Smooth muscle cell (in vitro differentiated cells): ENCODE measurements around the gene CYP2E1. TPM values are rescaled to one million over a fixed set of nuclear protein-coding genes. Genes with fewer than 3 reads are reported as not detected.

Experiments
- DNase-seq: peaks from one replicate; lab custom pipeline; 2025; ENCODE audit not compliant: unreplicated experiment; lab: John Stamatoyannopoulos, UW
- H2AFZ ChIP-seq: fragments of 200-600 bp; sonication (generic); 2 replicates; pipeline ENCODE4 v1.6.0; 2016; ENCODE audit warnings: antibody characterized with exemption, low read depth, mild to moderate bottlenecking
- H3F3A ChIP-seq: fragments of 200-600 bp; sonication (generic); 2 replicates; pipeline ENCODE4 v1.6.0; 2017; ENCODE audit warnings: antibody characterized with exemption, low read depth
- H3K27ac ChIP-seq: fragments of 200-600 bp; sonication (generic); 2 replicates; pipeline ENCODE4 v1.5.1; 2016; ENCODE audit warnings: low read depth, mild to moderate bottlenecking
- H3K27me3 ChIP-seq: fragments of 200-600 bp; sonication (generic); 2 replicates; pipeline ENCODE4 v1.6.1; 2016; ENCODE audit warnings: low read depth, mild to moderate bottlenecking
- H3K36me3 ChIP-seq: fragments of 200-600 bp; sonication (generic); 2 replicates; pipeline ENCODE4 v1.5.1; 2016; ENCODE audit warnings: low read depth
- H3K4me1 ChIP-seq: fragments of 200-600 bp; sonication (generic); 2 replicates; pipeline ENCODE4 v1.5.1; 2016; ENCODE audit warnings: low read depth
- H3K4me2 ChIP-seq: fragments of 200-600 bp; sonication (generic); 2 replicates; pipeline ENCODE4 v1.6.0; 2016; ENCODE audit warnings: mild to moderate bottlenecking
- H3K4me3 ChIP-seq: fragments of 200-600 bp; sonication (generic); 2 replicates; pipeline ENCODE4 v1.5.1; 2016; ENCODE audit warnings: mild to moderate bottlenecking
- H3K79me2 ChIP-seq: fragments of 200-600 bp; sonication (generic); 2 replicates; pipeline ENCODE4 v1.6.0; 2016; ENCODE audit warnings: low read depth, mild to moderate bottlenecking
- H3K9ac ChIP-seq: fragments of 200-600 bp; sonication (generic); 2 replicates; pipeline ENCODE4 v1.6.0; 2016; ENCODE audit warnings: low read depth
- H3K9me3 ChIP-seq: fragments of 200-600 bp; sonication (generic); replicated peaks from 2 replicates; pipeline ENCODE4 v1.5.1; 2016; ENCODE audit warnings: low read depth
- H4K20me1 ChIP-seq: fragments of 200-600 bp; sonication (generic); 2 replicates; pipeline ENCODE4 v1.6.0; 2016; ENCODE audit warnings: low read depth
- CTCF ChIP-seq: fragments of 200-600 bp; sonication (generic); IDR thresholded peaks from 2 replicates; pipeline ENCODE4 v1.5.1; 2017; ENCODE audit warnings: borderline replicate concordance, mild to moderate bottlenecking, antibody characterized with exemption; ENCODE audit not compliant: insufficient read depth, poor library complexity, severe bottlenecking
- WGBS: methylation state at CpG from one replicate; pipeline ENCODE4 v1.1.7; 2016; ENCODE audit warnings: low lambda C conversion rate; 5-methylcytosine and 5-hydroxymethylcytosine counted together
- polyA plus RNA-seq: library from polyadenylated mRNA; unstranded; fragments of >200 nt; fragmentation: Nextera tagmentation; extraction: Ambion mirVana; gene quantifications from 2 replicates; pipeline ENCODE4 v1.2.1, GENCODE V29; 2016
- total RNA-seq: library from RNA; depleted of rRNA; stranded (reverse); fragments of >200 nt; gene quantifications from 2 replicates; pipeline ENCODE4 v1.2.3, GENCODE V29; 2014

CYP2E1 gene
- total and polyA plus RNA-seq, 2 experiments from 2014 or later = 1.3 to 10.8 TPM

GRCh38 chr10:133565441-133566294 is 38.5 kb downstream of the CYP2E1 start, which contains the start of gene SYCE1:
TSS of gene SYCE1 (minus strand) at chr10:133565583. CDS start at chr10:133565529, 54 bp downstream.
- H3K27me3 ChIP-seq = no peaks in the 10 kb centered on the region
- H3K4me1 ChIP-seq = no peaks in the 10 kb centered on the region
- no peaks in the 10 kb centered on the region for H3F3A ChIP-seq
- no peak for TF ChIP-seq CTCF
- 94% methylated on average over 77 of the region's 77 CpGs for WGBS
- H3K79me2 ChIP-seq = no peaks in the 10 kb centered on the region
- no peak within 1 kb of the TSS for H3K4me3 ChIP-seq
- H3K9me3 ChIP-seq = no peaks in the 10 kb centered on the region
- no peak within 1 kb of the TSS for H3K27ac ChIP-seq
- H3K9ac ChIP-seq = no peak within 1 kb of the TSS
- DNase-seq = no peak
- H3K36me3 ChIP-seq = no peaks in the 10 kb centered on the region
- no peaks in the 10 kb centered on the region for H4K20me1 ChIP-seq
- no peak within 1 kb of the TSS for H2AFZ ChIP-seq
- H3K4me2 ChIP-seq = no peak within 1 kb of the TSS

GRCh38 chr10:133567119-133567518 is 40.0 kb downstream of the CYP2E1 start:
- Histone ChIP-seq H2AFZ (no peak overlapping the region), H3K27me3 (no peaks in the 10 kb centered on the region), H3K4me2 (no peak overlapping the region), H3K9me3 (no peaks in the 10 kb centered on the region), H3F3A (no peaks in the 10 kb centered on the region), H3K4me3 (no peak overlapping the region), H3K36me3 (no peaks in the 10 kb centered on the region), H3K27ac (no peak overlapping the region), H3K9ac (no peak overlapping the region), H4K20me1 (no peaks in the 10 kb centered on the region), H3K79me2 (no peaks in the 10 kb centered on the region), H3K4me1 (no peaks in the 10 kb centered on the region)
- DNase-seq = no peak
- TF ChIP-seq CTCF = no peak
- WGBS = 71% methylated on average over 5 of the region's 5 CpGs

GRCh38 chr10:133567609-133568286 is 40.6 kb downstream of the CYP2E1 start:
- no peaks in the 10 kb centered on the region for H3K79me2 ChIP-seq
- no peak overlapping the region for H2AFZ ChIP-seq
- WGBS = 88% methylated on average over 20 of the region's 29 CpGs
- TF ChIP-seq CTCF = no peak
- no peaks in the 10 kb centered on the region for H3F3A ChIP-seq
- DNase-seq = no peak
- H3K4me3 ChIP-seq = no peak overlapping the region
- no peak overlapping the region for H3K4me2 ChIP-seq
- no peaks in the 10 kb centered on the region for H3K36me3 ChIP-seq
- no peaks in the 10 kb centered on the region for H3K27me3 ChIP-seq
- peaks cover 1% of the 10 kb centered on the region for H3K9me3 ChIP-seq
- H4K20me1 ChIP-seq = no peaks in the 10 kb centered on the region
- no peaks in the 10 kb centered on the region for H3K4me1 ChIP-seq
- no peak overlapping the region for H3K9ac ChIP-seq
- no peak overlapping the region for H3K27ac ChIP-seq
